A549 (cell line): Measurements from ENCODE around the gene TAS1R3. TPM values are rescaled to one million over a fixed set of nuclear protein-coding genes. Genes with fewer than 3 reads are reported as not detected.
A peak's percentile ranks its signal among the peaks of the same experiment; 100 is the strongest.

Source experiments
- ATAC-seq, 2 experiments: fragments of 200-7000 bp in 1 of 2; fragments of >200 bp in 1 of 2; cut with Nextera tagmentation in 1 of 2; cut with Tn5 transposase in 1 of 2; 3 replicates each; pipeline versions ENCODE4 v1.8.0 to v1.9.1; 2018 to 2020; ENCODE audit warnings: mild to moderate bottlenecking in 1 of 2, moderate library complexity in 1 of 2
- CTCF ChIA-PET: fragments of 300-600 bp; sonication (Branson Sonifier 250); formaldehyde crosslinking; extraction: SDS; loops from one replicate; lab custom pipeline; 2021; ENCODE audit warnings: antibody characterized with exemption, inconsistent platforms; lab: Yijun Ruan, JAX
- POLR2A ChIA-PET: fragments of 350-600 bp; formaldehyde crosslinking; extraction: SDS; loops from one replicate; lab custom pipeline; 2021; ENCODE audit warnings: antibody characterized with exemption, inconsistent platforms; lab: Yijun Ruan, JAX
- DNase-seq, 2 experiments: peaks; one replicate each; pipeline versions ENCODE4 v3.0.0 to v3.0.0-alpha.2; 2011 to 2016; ENCODE audit warnings: low read depth in 1 of 2, low spot score in 1 of 2
- FAIRE-seq: peaks from 2 replicates; lab custom pipeline; 2011; peaks lifted over from hg19 to GRCh38; lab: Jason Lieb, UNC
- H3K27ac ChIP-seq, 2 experiments: fragments of >200 bp; sonication (Bioruptor Twin); formaldehyde crosslinking; 3 replicates each; pipeline ENCODE4 v1.5.1; 2016 to 2017
- H3K4me1 ChIP-seq: fragments of >200 bp; sonication (Bioruptor Twin); formaldehyde crosslinking; 3 replicates; pipeline ENCODE4 v1.6.1; 2016
- H3K4me2 ChIP-seq: fragments of >200 bp; sonication (Bioruptor Twin); formaldehyde crosslinking; 3 replicates; pipeline ENCODE4 v1.6.1; 2016
- H3K4me3 ChIP-seq: fragments of >200 bp; sonication (Bioruptor Twin); formaldehyde crosslinking; 3 replicates; pipeline ENCODE4 v1.5.1; 2016
- H3K9me3 ChIP-seq: fragments of >200 bp; sonication (Bioruptor Twin); formaldehyde crosslinking; 3 replicates; pipeline ENCODE4 v1.6.1; 2016
- ATOH8 ChIP-seq: fragments of 250-450 bp; sonication (Bioruptor Pico); IDR thresholded peaks from 2 replicates; pipeline ENCODE4 v1.5.0; 2020; ENCODE audit warnings: low read depth, mild to moderate bottlenecking, moderate library complexity
- CBX2 ChIP-seq: fragments of 200-600 bp; sonication (generic); IDR thresholded peaks from 2 replicates; pipeline ENCODE4 v1.6.1; 2016; ENCODE audit warnings: low read depth, mild to moderate bottlenecking, borderline replicate concordance
- CEBPB ChIP-seq, 2 experiments: fragments of >200 bp in 1 of 2; sonication (Bioruptor Twin) in 1 of 2; formaldehyde crosslinking in 1 of 2; IDR thresholded peaks; 2 replicates each; pipeline ENCODE4 v1.6.1; 2012 to 2016
- EHMT2 ChIP-seq: fragments of 200-600 bp; sonication (generic); IDR thresholded peaks from 2 replicates; pipeline ENCODE4 v1.6.1; 2016; ENCODE audit warnings: antibody characterized with exemption, low read depth, mild to moderate bottlenecking, moderate library complexity
- FOSB ChIP-seq: fragments of 250-450 bp; sonication (Bioruptor Pico); IDR thresholded peaks from 2 replicates; pipeline ENCODE4 v1.5.0; 2020; ENCODE audit warnings: mild to moderate bottlenecking, moderate library complexity
- JUN ChIP-seq, 2 experiments: fragments of >200 bp; sonication (Bioruptor Twin); formaldehyde crosslinking; IDR thresholded peaks; 2 replicates in 1 of 2; 3 replicates in 1 of 2; pipeline ENCODE4 v1.6.1; 2016 to 2017
- JUNB ChIP-seq: fragments of >200 bp; sonication (Bioruptor Twin); formaldehyde crosslinking; IDR thresholded peaks from 2 replicates; pipeline ENCODE4 v1.6.1; 2016
- MAFK ChIP-seq: fragments of 450-650 bp; IDR thresholded peaks from 2 replicates; pipeline ENCODE4 v1.6.1; 2014; ENCODE audit not compliant: partially characterized antibody
- NFE2L2 ChIP-seq: fragments of 150-350 bp; conservative IDR thresholded peaks from 2 replicates; pipeline ENCODE4 v1.6.1; 2014; ENCODE audit warnings: low read length
- NPAS2 ChIP-seq: fragments of 250-450 bp; sonication (Bioruptor Pico); IDR thresholded peaks from 2 replicates; pipeline ENCODE4 v1.8.0; 2022; ENCODE audit warnings: mild to moderate bottlenecking, moderate library complexity, borderline replicate concordance
- NR3C1 ChIP-seq: fragments of >200 bp; sonication (Bioruptor Twin); formaldehyde crosslinking; IDR thresholded peaks from 3 replicates; pipeline ENCODE4 v1.6.1; 2017
- RARB ChIP-seq: fragments of 250-450 bp; sonication (Bioruptor Pico); IDR thresholded peaks from 2 replicates; pipeline ENCODE4 v1.8.0; 2021; ENCODE audit warnings: mild to moderate bottlenecking, moderate library complexity
- RFX5 ChIP-seq: fragments of 450-650 bp; IDR thresholded peaks from 2 replicates; pipeline ENCODE4 v1.7.1; 2014; ENCODE audit warnings: antibody characterized with exemption, mild to moderate bottlenecking, moderate library complexity
- RNF2 ChIP-seq: fragments of 200-600 bp; sonication (generic); IDR thresholded peaks from 2 replicates; pipeline ENCODE4 v1.6.1; 2016; ENCODE audit warnings: low read depth, mild to moderate bottlenecking, antibody characterized with exemption, moderate library complexity, borderline replicate concordance
- SMC3 ChIP-seq: fragments of >200 bp; sonication (Bioruptor Twin); formaldehyde crosslinking; IDR thresholded peaks from 3 replicates; pipeline ENCODE4 v1.6.1; 2018; ENCODE audit warnings: inconsistent platforms
- TFCP2L1 ChIP-seq: fragments of 250-450 bp; sonication (Bioruptor Pico); IDR thresholded peaks from 2 replicates; pipeline ENCODE4 v1.5.0; 2021; ENCODE audit warnings: mild to moderate bottlenecking
- TP53 ChIP-seq: fragments of 250-450 bp; sonication (Bioruptor Pico); IDR thresholded peaks from 2 replicates; pipeline ENCODE4 v1.5.0; 2021; ENCODE audit warnings: mild to moderate bottlenecking, moderate library complexity
- ZC3H11A ChIP-seq: fragments of 450-650 bp; IDR thresholded peaks from 2 replicates; pipeline ENCODE4 v1.6.1; 2014; ENCODE audit warnings: antibody characterized with exemption, mild to moderate bottlenecking
- ZSCAN20 ChIP-seq: fragments of 250-450 bp; sonication (Bioruptor Pico); IDR thresholded peaks from 2 replicates; pipeline ENCODE4 v1.8.0; 2022; ENCODE audit warnings: mild to moderate bottlenecking, moderate library complexity
- WGBS: methylation state at CpG from one replicate; pipeline ENCODE4 v1.1.6; 2017; ENCODE audit errors: missing lambda C conversion rate; 5-methylcytosine and 5-hydroxymethylcytosine counted together
- polyA plus RNA-seq, 4 experiments: library from polyadenylated mRNA; depleted of rRNA in 3 of 4; stranded (reverse); fragments of >200 nt; fragmentation: RNase III in 1 of 4; extraction: RNeasy Plus Mini Kit Qiagen cat#74134 plus additional on column Dnase treatment in 1 of 4; gene quantifications; 2 replicates in 3 of 4; 3 replicates in 1 of 4; pipeline ENCODE4 v1.2.3, GENCODE V29; 2011 to 2017
- TF ChIP-seq, protein P1 (sequence below): fragments of 250-450 bp; sonication (Bioruptor Pico); IDR thresholded peaks from 2 replicates; pipeline ENCODE4 v1.5.0; 2021; ENCODE audit warnings: mild to moderate bottlenecking, moderate library complexity, borderline replicate concordance
- TF ChIP-seq, protein P2 (sequence below): IDR thresholded peaks from 2 replicates; pipeline ENCODE4 v1.6.1; 2012
- TF ChIP-seq, protein P3 (sequence below): fragments of 200-600 bp; sonication (generic); IDR thresholded peaks from 2 replicates; pipeline ENCODE4 v1.6.1; 2016; ENCODE audit warnings: antibody characterized with exemption, mild to moderate bottlenecking, moderate library complexity
- TF ChIP-seq, protein P4 (sequence below): IDR thresholded peaks from 2 replicates; pipeline ENCODE4 v1.6.1; 2012

Gene TAS1R3
- polyA plus RNA-seq, 2 of the 4 experiments (the other 2 are of a cell fraction): 0.05 to 0.15 TPM

DNA sequence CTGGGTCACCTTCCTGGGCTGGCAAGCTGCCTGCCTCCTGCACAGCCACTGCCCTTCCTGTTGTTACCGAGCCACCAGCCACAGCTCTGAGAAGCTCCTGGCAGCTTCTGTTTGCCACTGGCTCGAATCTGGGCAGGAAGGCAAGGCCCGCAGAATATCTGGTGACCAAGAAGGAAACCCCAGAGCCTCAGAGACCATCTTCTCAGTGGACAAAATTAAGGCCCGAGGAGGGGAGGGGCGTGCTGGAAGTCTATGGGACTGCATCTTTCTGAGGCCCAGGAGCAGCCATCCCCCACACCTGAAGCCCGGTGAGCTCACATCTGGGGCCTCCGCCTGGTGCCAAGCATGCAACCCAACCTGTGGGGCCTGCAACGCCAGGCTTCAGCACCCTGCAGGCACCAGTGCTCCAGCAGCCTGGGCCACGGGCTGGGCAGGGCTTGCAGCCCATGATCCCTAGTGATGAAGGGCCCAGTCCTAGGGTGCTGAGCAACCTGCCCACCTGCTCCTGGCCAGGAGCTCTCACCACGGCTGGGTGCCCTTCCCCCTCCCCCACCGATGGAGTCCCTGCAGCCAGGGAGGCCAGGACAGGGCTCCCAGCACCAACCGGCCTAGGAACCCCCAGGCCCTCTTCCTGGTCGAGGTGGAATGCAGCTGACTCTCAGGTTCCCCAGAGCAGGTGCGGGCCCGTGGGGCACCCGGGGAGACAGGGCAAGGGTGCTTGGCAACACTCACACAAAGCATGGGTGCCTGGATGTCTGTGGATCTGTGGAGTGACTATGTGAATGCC is 5.6 kb upstream of the TAS1R3 start:
- ATAC-seq (peak in 1 of 2 experiments; percentile 2; a peak in 2 of 6 replicates), FAIRE-seq (no peak), DNase-seq (no peak)
- TF ChIP-seq CEBPB (IDR thresholded peaks at IDR 0.05) (no peak), NFE2L2 (no peak), RFX5 (no peak), TFCP2L1 (CRISPR knock-in tag) (no peak), JUNB (no peak), FOSB (CRISPR knock-in tag) (no peak), RNF2 (no peak), SMC3 (no peak), JUN (IDR thresholded peaks at IDR 0.05) (no peak), NPAS2 (CRISPR knock-in tag) (no peak), EHMT2 (no peak), RARB (CRISPR knock-in tag) (no peak)
- TF ChIP-seq, protein P1, sequence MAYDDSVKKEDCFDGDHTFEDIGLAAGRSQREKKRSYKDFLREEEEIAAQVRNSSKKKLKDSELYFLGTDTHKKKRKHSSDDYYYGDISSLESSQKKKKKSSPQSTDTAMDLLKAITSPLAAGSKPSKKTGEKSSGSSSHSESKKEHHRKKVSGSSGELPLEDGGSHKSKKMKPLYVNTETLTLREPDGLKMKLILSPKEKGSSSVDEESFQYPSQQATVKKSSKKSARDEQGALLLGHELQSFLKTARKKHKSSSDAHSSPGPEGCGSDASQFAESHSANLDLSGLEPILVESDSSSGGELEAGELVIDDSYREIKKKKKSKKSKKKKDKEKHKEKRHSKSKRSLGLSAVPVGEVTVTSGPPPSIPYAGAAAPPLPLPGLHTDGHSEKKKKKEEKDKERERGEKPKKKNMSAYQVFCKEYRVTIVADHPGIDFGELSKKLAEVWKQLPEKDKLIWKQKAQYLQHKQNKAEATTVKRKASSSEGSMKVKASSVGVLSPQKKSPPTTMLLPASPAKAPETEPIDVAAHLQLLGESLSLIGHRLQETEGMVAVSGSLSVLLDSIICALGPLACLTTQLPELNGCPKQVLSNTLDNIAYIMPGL: no peak
- TF ChIP-seq, protein P2, sequence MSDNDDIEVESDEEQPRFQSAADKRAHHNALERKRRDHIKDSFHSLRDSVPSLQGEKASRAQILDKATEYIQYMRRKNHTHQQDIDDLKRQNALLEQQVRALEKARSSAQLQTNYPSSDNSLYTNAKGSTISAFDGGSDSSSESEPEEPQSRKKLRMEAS: no peak
- TF ChIP-seq, protein P3, sequence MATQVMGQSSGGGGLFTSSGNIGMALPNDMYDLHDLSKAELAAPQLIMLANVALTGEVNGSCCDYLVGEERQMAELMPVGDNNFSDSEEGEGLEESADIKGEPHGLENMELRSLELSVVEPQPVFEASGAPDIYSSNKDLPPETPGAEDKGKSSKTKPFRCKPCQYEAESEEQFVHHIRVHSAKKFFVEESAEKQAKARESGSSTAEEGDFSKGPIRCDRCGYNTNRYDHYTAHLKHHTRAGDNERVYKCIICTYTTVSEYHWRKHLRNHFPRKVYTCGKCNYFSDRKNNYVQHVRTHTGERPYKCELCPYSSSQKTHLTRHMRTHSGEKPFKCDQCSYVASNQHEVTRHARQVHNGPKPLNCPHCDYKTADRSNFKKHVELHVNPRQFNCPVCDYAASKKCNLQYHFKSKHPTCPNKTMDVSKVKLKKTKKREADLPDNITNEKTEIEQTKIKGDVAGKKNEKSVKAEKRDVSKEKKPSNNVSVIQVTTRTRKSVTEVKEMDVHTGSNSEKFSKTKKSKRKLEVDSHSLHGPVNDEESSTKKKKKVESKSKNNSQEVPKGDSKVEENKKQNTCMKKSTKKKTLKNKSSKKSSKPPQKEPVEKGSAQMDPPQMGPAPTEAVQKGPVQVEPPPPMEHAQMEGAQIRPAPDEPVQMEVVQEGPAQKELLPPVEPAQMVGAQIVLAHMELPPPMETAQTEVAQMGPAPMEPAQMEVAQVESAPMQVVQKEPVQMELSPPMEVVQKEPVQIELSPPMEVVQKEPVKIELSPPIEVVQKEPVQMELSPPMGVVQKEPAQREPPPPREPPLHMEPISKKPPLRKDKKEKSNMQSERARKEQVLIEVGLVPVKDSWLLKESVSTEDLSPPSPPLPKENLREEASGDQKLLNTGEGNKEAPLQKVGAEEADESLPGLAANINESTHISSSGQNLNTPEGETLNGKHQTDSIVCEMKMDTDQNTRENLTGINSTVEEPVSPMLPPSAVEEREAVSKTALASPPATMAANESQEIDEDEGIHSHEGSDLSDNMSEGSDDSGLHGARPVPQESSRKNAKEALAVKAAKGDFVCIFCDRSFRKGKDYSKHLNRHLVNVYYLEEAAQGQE: no peak
- Histone ChIP-seq H3K4me2 (peak overlapping the region; percentile 95), H3K4me3 (peak overlapping the region; percentile 96), H3K9me3 (no peaks in the 10 kb centered on the region), H3K27ac (peak overlapping the region; percentile 94 to 97), H3K4me1 (peaks cover 7% of the 10 kb centered on the region; the same call in 2 of the 3 replicates)
- POLR2A ChIA-PET: no interaction called here
- CTCF ChIA-PET: interaction anchor here (2.4 kb wide), 1 partner anchor 21 kb away, joined by 7 read pairs; no protein-coding TSS in a partner anchor
- 49% methylated on average over 6 of the region's 16 CpGs for WGBS

DNA sequence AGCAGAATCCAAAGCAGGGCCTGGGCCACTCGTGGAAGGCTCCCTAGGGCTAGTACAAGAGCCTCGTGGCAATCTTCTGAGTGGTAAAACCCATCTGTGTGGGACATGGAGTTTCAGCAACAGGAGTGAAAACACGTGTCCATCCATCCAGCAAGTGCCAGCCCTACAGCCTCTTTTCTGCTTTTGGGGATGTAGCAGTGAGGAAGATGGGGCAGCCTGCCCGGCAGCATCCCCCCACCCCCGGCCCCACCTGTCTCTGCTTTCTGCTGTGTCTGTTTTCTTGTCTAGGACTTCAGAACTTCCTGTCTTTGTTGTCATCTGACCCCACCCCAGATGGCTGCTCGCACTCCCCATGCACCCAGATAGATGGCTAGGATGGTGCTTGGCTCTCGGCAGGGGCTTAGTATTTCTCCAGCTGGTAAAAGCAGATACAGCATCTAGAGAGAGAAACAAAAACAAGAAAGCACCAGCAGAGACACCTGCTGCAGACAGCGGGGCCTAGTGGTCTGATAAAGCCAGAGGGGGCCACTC is 4.9 kb upstream of the TAS1R3 start:
- ATAC-seq (no peak), DNase-seq (no peak), FAIRE-seq (no peak)
- CTCF ChIA-PET: interaction anchor here (2.4 kb wide), 1 partner anchor 20 kb away, joined by 7 read pairs; no protein-coding TSS in a partner anchor
- H3K4me3 ChIP-seq: no peak overlapping the region
- peak overlapping the region; percentile 95 for H3K4me2 ChIP-seq
- POLR2A ChIA-PET: no interaction called here
- peaks cover 13% of the 10 kb centered on the region; the same call in 2 of the 3 replicates for H3K4me1 ChIP-seq
- WGBS: 100% methylated on average over 3 of the region's 8 CpGs
- H3K9me3 ChIP-seq: no peaks in the 10 kb centered on the region
- H3K27ac ChIP-seq: peak overlapping the region in 1 of 2 experiments; percentile 97; a peak in 2 of 6 replicates
- TF ChIP-seq MAFK: no peak
- no peak for TF ChIP-seq TP53 (CRISPR knock-in tag)
- no peak for TF ChIP-seq ZSCAN20 (CRISPR knock-in tag)
- TF ChIP-seq ZC3H11A: no peak
- TF ChIP-seq, protein P3: no peak
- no peak for TF ChIP-seq ATOH8
- no peak for TF ChIP-seq JUN (IDR thresholded peaks at IDR 0.05)
- TF ChIP-seq NR3C1: no peak
- no peak for TF ChIP-seq SMC3
- TF ChIP-seq NPAS2 (CRISPR knock-in tag): no peak
- TF ChIP-seq, protein P4, sequence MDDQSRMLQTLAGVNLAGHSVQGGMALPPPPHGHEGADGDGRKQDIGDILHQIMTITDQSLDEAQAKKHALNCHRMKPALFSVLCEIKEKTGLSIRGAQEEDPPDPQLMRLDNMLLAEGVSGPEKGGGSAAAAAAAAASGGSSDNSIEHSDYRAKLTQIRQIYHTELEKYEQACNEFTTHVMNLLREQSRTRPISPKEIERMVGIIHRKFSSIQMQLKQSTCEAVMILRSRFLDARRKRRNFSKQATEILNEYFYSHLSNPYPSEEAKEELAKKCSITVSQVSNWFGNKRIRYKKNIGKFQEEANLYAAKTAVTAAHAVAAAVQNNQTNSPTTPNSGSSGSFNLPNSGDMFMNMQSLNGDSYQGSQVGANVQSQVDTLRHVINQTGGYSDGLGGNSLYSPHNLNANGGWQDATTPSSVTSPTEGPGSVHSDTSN: no peak
- TF ChIP-seq CBX2: no peak
